HG03280 (cell line): ENCODE data around the gene PFDN5.
"Not testable (repeated sequence)": the region's sequence is repeated elsewhere in the genome, so short reads cannot be mapped to it uniquely, and the experiment has no call there.

Source experiments
- ATAC-seq: cut with Tn5 transposase; IDR thresholded peaks from one replicate; pipeline ENCODE4 v1.9.1; 2021; ENCODE audit warnings: mild to moderate bottlenecking, moderate library complexity; ENCODE audit not compliant: unreplicated experiment

PFDN5 gene

DNA sequence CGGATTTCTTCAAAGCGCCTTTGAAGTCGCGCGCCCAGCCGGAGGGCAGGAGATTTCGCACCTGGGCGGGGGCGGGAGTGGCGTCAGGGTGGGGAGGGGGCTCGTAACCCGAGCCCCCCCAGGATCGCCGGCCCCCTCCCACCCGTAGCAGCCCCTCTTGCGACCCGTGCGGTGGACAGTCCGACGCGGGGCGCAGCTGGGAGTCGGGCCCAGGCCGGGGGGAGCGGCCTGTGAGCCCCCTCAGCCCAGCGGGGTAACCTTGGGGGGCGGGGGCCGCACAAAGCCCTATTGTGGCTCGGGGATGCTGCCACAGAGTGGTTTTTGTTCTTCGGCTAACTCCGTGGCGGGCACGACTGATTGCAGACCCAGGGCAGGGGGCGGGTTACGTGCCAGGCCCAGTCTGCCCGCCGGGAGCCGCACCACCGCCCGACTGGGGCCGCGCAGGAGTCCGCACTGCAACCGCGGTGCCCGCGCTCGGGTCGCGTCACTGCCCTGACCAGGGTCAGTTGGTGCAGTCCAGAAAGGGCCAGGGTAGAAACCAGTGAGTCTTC is 30.2 kb downstream of the PFDN5 start:
- no peak for ATAC-seq

DNA sequence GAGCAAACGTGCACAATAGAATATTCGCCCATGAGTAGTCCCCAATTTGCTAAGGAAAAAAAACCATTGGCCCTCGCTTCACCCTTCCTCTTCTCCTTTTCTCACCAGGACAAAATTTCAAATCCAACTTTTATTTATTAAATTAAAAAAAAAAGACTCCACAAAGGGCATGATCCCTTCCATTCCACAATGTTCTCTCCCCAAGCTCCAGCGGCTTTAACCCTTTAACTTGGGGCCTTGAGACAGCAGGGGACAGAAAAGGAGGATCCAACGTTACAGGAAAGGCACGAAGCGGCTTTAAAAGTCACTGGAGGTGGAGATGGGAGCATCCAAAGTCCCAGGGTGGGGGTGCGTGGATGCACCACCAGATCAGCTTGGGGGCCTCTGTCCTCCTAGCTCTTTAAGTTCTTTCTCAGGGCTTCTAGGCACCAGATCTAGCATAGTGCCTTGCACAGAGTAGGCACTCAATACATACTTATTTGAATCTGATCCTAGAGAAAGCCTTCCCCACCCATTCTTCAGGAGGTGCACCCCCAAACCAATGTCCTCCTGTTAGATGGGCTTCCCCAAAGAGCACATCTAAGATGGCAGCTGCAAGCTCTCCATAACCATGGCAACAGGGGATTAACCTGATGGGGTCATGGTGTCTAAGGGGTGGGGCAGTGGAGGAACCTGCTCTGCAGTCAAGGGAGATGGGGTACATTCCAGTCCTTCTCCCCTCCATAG is 31.3 kb downstream of the PFDN5 start:
- no peak for ATAC-seq

DNA sequence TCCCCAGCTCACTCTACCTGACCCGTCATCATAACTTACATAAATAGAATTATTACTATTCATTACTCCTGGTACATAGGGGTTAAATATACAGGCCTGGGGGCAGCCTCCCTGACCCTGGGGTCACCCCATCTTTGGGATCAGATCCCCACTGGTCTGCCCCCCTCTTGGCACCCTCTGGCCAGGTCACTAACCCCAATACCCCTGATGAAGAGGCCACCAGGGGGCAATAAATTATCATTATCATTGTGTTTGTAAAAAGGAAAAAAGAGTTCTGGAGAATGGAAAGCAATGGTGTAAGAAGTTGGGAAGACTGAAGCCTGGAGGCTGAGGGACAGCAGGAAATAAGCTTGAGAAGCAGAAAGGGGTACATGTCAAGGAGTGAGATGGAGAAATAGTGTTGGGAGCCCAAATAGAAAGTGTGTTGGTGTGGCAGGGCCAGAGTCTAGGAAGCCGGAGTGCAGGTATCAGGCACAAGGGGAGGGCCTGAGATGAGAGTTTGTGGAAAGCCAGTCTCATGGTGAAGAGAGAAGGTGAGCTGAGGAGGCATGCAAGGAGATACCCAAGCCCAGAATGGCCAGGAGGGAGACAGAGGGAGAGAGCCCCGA is 32.2 kb downstream of the PFDN5 start:
- no peak for ATAC-seq

DNA sequence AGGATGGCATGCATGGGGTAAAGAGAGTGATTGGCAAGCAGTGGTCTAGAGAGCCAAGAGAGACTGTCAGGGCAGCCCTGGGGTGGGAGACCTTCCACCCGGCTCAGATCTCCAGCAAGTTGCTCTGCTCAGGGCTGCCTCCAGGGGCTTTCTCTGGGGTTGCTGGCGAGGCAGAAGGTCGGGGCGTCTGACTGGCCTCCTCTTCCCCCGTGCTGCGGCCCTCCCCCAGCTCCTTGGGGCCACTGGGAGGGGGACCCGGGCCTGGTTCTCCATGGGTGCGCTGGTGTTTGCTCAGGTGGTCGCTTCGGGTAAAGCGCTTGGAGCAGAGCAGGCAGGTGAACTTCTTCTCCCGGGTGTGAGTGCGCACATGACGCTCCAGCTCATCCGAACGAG is 32.7 kb downstream of the PFDN5 start:
- ATAC-seq: no peak

DNA sequence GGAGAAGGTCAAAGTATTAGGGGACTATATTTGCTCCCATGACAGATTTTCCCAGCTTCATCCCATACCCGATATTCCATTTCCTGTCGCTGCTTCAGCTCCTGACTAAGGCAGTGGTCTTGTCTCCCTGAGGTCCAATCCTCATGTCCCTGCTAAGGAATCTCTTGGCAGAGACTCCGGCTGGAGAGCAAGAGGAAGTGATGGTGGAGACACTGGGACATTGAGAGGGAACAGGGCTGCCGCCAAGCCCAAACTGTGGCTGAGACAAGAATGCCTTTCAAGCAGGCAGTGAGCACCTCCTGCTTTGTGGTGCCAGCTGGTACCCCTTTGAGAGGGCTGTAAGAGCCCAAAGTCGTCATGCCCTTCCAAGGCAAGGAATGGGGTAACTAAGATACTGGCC is 35.3 kb downstream of the PFDN5 start:
- no peak for ATAC-seq

DNA sequence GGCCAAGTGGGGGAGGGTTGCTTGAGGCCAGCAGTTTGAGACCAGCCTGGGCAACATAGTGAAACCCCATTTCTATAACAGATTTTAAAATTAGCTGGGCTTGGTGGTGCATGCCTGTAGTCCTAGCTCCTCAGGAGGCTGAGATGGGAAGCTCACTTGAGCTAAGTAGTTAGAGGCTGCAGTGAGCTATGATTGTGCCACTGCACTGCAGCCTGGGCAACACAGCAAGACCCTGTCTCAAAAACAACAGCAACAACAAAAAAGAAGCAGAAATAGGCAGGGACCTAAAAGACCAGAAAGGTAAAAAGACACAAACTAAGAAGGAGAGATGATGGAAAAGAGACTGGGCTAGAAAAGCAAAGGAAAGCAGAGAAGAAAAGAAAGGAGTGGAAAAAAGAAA is 37.0 kb downstream of the PFDN5 start:
- ATAC-seq: not testable (repeated sequence)

DNA sequence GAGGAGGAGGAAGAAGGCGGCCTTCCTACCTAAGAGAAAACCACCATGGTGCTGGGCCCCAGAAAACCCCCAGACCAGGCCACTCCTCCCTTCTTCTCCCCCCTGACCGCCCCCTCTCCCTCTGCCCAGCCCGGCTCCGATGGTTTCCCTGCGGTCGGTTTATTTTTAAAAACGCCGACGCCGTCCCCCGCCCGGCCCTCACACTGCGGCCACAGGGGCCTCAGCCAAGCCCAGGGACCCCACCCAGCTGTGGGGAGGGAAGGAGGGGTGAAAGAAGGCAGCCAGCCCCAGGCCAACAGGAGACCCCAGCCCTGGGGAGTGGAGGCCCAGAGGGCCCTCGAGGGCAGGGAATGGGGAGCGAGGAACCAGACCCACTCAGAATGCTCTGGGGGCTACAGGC is 37.4 kb downstream of the PFDN5 start:
- no peak for ATAC-seq

DNA sequence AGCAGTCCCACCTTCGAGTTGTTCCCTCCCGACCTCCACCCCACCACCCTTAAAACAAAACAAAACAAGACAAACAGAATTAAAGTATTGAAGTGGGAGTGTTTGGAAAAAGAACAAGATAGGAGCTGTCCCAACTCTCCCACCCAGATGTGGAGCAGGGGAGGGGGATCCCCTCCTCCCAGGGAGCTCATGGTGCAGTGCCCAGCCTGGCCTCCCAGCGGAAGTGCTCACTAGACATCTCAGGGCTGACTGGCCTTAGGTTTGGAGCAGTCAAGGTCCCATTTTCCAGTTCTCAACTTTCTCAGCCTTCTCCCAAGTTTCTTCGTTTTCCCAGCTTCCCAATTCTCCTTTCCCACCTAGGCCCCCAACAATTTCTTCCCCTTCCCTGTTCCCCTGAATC is 37.9 kb downstream of the PFDN5 start:
- no peak for ATAC-seq

DNA sequence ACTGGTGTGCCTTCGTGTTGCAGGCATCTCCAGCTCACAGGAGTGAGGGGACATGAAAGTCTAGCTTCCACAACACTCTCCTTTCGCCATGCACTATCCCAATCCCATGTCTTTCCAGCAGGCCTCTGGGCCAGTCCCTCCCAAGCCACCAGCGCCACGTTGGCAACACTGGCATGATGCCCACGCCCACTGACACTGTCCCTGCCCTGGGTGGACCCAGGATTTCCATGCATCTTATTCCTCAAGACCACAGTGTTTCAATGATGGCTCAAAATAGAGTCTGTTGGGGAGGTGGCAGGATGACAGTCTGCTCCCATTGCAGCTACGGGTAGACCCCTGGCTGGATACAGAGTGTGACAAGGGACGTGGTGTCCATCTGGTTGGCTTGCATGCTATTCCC is 38.5 kb downstream of the PFDN5 start:
- no peak for ATAC-seq

DNA sequence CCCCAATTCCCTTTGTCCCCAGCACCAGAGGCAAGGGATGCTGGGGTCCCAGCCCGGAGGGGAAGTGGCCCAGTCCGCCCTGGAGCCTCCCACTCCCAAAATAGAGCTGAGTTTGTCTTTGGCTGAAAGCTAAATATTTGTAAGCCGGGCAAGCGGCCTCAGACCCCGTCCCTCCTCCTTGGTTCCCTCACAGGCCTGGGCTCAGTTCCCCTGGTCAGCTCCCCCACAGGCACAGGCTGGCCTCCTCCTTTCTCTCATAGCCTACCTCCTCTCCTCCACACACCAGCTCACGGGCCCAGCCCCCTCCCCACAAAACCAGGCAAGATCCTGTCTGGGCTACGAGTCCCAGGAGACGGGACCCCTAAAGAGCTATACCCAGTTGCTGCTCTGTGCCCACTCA is 39.5 kb downstream of the PFDN5 start:
- ATAC-seq: no peak

DNA sequence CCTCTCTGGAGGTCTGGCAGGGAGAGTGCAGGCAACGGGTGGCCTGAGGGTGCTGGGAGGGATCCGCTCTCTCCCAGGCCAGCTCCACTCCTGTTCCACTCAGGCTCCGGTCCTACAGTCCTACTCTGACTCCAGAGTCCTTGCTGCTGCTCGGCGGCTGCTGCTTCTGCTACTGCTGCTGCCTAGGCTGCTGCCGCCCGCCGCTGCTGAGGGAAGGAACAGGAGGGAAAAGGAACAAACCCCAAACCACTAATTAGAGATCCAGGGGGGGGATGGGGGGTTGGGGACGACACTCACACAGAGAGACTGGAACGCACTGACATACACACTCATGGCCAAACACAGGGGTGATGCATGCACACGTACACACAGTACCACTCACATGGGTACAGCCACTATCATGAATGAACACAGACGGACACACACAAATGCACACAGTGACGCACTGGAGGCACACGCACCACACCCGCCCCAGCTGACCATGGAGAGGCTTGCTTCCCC is 40.9 kb downstream of the PFDN5 start, which contains the start of gene SP7:
Gene SP7 (minus strand): TSS at position 174 of the 501 bp plus-strand sequence. CDS start 708 bp downstream, outside the sequence.
- no peak for ATAC-seq

DNA sequence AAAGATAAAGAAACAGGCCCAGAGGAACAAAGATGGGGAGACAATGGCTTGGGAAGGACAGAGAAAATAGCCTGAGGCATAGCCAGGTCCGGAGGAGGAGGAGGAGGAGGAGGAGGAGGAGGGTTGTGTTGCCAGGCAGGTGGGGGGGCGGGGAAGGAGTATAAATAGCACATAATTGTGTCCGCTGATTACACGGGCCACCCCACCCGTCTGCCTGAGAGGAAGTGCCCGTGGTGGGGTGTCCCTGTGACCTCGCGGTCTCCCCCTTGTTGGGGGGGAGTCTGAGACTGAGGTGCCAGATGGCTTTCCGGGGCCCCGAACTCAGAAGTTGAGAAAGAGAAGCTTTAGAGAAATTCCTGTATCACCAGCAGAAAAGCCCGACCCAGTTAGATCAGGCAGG is 42.7 kb downstream of the PFDN5 start:
- no peak for ATAC-seq

DNA sequence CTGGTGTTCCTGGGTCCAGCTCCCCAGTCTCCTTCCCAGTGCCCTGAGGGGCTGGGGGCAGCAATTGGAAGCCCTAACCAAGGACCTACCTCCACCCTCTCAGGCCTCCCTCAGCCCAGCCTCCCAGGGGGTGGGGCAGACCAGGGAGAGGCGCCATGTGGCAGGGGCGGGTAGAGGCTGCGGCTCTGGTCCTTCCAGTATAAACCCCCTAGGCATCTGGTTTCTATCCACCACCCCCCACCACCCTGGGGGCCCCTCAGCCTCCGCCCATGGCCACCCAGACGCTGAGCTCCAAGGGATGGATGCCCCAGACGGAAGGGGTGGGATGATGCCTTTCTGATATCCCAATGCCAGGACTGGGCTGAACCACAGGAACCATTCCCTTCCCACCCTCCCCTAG is 43.6 kb downstream of the PFDN5 start:
- ATAC-seq: no peak

DNA sequence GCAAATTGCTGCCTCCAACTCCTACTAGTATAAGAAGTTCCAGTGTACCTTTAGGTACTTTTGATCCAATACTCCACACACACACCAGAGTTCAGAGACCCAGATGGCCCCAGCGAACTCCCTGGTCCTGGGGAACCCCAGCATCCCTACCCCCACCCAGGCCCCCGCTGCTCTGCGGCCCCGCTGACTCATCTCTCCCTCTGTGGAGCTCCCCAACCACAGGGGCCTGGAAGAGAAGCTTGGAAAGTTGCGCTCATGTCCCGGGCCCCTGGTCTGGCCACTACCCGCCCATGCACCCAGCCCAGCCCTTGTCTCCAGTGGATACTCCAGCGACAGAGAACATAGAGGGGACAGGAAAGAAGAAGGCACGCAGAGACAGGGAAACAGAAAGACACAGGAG is 45.1 kb downstream of the PFDN5 start:
- ATAC-seq: no peak

DNA sequence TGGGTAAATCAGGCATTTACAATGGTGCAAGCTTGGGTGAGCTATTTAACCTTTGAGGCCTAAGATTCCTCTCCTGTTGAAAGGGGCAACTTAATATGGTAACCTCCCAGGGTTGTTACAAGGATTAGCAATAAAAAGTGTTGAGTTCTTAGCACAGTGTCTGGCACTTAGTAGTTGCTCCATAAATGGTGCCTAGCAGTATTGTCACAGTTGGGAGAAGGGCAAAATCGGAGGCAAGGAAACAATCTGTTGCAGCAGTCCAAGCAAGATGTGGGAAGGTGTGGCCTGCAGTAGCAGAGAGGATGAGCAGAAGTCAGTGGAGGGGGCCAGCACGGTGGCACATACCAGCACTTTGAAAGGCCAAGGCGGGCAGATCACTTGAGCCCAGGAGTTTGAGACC is 48.1 kb downstream of the PFDN5 start:
- no peak for ATAC-seq

DNA sequence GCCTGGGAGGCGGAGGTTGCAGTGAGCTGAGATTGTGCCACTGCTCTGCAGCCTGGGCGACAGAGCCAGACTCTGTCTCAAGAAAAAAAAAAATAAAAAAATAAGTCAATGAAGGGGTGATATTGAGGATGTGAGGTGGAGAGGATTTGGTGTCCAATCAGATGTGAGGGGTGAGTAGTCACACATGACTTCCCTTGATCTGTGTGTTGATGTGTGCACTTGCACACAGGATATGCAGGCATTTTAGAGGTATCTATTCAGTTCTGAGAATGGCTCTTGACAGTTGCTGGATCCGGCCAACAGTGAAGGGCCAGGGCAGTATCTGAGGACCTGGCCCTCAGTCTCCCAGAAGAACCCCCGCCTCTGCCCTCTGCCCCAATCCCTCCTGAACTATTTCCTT is 48.6 kb downstream of the PFDN5 start:
- ATAC-seq: no peak

DNA sequence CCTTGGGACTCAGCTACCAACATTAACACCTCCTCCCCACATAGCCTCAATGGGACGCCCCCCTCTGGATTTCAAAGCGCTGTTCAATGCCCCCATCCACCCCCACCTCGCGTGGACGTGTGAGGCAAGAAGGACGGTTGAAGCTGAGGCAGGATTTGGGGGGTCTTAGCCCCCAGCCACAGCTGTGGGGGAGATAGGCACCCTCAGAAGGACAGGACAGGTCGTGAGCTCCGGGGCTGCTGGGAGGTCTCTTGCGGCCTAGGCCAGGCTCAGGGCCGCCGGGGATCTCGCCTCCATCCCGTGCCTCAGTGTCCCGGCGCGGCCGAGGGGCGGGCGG is 49.1 kb downstream of the PFDN5 start:
- no peak for ATAC-seq

DNA sequence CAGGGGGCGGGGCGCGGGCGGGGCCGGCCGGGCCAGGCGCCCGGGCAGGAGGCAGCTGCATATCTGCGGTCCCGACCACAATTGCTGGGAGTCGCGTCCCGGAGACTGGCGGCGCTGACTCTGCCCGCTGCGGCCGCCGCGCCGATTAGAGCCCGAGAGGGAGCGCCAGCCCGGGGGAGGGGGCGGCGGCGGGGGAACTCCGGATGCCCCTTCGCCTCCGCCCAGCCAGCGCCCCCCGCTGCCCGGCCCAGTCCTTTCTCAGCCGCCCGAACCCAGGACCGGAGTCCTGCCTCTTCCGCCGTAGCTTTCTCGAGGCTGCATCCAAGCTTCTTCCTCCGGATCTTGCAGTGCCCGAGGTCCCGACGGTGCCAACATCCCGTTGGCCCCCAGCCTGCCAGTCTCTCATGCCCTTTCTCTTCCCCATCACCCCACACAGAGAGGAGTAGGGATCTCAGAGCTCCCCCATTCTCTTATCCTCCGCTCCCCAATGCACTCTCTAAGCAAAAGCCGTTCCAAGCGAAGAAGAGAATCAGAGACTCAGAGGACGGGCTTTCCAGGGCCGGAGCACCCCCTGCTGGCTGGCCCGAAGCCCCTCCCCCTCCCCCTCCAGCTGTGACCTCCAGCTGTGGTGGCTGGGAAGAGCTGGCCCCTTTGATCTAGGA is 49.6 kb downstream of the PFDN5 start:
- no peak for ATAC-seq

DNA sequence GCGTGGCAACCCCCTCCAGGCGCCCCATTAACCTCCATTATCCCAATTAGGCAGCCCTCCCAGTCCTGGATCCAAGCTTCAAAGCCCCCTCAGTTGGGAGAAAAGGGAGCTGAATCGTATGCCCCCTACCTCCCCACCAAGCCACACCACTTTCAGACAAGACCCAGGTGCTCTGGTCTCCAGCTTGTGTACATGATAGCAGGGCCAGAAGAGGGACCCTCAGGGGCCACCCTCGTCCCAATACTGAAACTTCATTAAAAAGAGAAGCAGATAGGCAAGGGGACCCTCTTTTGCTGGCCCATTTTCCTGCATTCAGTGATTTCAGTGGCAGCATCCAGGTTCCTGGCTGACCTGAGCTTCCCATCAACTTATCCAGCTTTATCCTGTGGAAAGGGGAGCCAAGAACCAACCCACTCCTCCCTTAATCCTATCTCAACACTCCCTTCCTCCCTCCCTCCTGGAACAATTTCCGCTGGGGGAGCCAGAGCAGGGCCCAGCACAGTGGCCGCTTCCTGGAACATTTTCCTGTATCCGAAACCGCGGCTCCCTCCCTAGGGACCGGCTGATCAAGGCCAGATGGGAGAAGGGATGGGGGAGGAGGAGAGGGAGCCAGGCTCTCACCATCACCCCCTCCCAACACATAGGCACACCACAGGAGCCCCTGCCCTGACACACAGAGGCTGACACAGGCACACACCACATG is 50.3 kb downstream of the PFDN5 start:
- ATAC-seq: no peak

DNA sequence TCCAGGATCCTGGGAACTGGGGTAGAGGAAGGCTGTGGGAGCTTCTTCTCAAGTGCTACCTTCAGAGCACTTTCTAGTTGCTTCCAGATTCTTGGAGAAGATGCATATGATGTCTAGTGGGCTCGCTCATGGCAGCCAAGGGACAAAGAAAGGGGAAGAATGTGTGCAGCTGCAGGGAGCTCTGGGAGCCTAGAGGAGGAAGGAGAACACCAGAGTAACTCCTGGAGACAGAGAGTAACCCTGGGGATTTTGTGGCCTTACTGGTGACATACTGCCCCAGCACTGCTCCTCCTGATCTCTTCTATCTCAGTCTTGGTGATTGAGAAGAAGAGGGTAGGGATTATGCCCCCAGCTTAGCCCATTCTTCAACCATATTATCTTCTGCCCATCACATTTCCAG is 51.1 kb downstream of the PFDN5 start:
- no peak for ATAC-seq

DNA sequence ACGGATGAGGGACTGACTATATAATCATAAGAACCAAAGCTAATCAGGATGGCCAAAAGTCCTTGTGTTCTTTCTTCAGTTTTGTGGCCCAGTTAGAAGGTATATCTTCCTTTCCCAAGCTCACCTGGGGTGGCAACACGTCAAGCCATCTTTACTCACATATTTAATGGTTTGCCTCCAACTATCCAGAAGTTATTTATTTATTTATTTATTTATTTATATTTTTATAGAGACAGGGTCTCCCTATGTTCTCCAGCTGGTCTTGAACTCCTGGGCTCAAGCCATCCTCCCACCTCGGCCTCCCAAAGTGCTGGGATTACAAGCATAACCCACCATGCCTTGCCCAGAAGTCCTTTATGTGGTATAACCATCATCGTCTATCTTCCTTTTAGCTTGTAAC is 52.6 kb downstream of the PFDN5 start:
- no peak for ATAC-seq
